H1 (cell line): ENCODE results near the gene RNF114. TPM values are rescaled to one million over a fixed set of nuclear protein-coding genes. Genes with fewer than 3 reads are reported as not detected.

Experiments
- CTCF ChIA-PET: fragments of 300-600 bp; sonication (Branson Sonifier 250); formaldehyde crosslinking; loops from one replicate; lab custom pipeline; 2021; ENCODE audit not compliant: partially characterized antibody; lab: Charles Lee
- POLR2A ChIA-PET: fragments of 300-600 bp; sonication (Branson Sonifier 250); formaldehyde crosslinking; loops from one replicate; lab custom pipeline; 2021; ENCODE audit warnings: inconsistent platforms; ENCODE audit not compliant: partially characterized antibody; lab: Charles Lee
- DNase-seq, 2 experiments: peaks; one replicate each; pipeline versions ENCODE4 v3.0.0 to v3.0.0-alpha.2; 2010 to 2022; ENCODE audit warnings: low spot score in 2 of 2, low read depth in 1 of 2, mixed read lengths in 1 of 2
- FAIRE-seq: peaks from 2 replicates; lab custom pipeline; 2011; peaks lifted over from hg19 to GRCh38; lab: Jason Lieb, UNC
- H2AFZ ChIP-seq: 2 replicates; pipeline ENCODE4 v1.8.1; 2012; ENCODE audit warnings: low read length, inconsistent platforms
- H2AK5ac ChIP-seq: 2 replicates; pipeline ENCODE4 v1.6.1; 2013; ENCODE audit warnings: low read depth, low read length
- H2BK120ac ChIP-seq: replicated peaks from 2 replicates; pipeline ENCODE3; 2013; ENCODE audit warnings: low read depth, low read length, inconsistent platforms
- H2BK12ac ChIP-seq: 2 replicates; pipeline ENCODE4 v1.6.1; 2013; ENCODE audit warnings: low read depth, low read length
- H2BK15ac ChIP-seq: 2 replicates; pipeline ENCODE4 v1.6.1; 2013; ENCODE audit warnings: low read length
- H2BK20ac ChIP-seq: 2 replicates; pipeline ENCODE4 v1.6.1; 2013; ENCODE audit warnings: low read length
- H2BK5ac ChIP-seq: 2 replicates; pipeline ENCODE4 v1.6.1; 2013; ENCODE audit warnings: low read depth, low read length
- H3K14ac ChIP-seq: 2 replicates; pipeline ENCODE4 v1.6.1; 2013; ENCODE audit warnings: inconsistent platforms; ENCODE audit not compliant: insufficient read length
- H3K18ac ChIP-seq: 2 replicates; pipeline ENCODE4 v1.6.1; 2013; ENCODE audit warnings: low read length; ENCODE audit errors: extremely low read depth
- H3K23ac ChIP-seq: 2 replicates; pipeline ENCODE4 v1.6.1; 2013; ENCODE audit warnings: inconsistent platforms; ENCODE audit not compliant: insufficient read length
- H3K23me2 ChIP-seq: 2 replicates; pipeline ENCODE4 v1.6.1; 2013; ENCODE audit warnings: low read depth, low read length
- H3K27ac ChIP-seq: 2 replicates; pipeline ENCODE4 v1.6.1; 2011; ENCODE audit warnings: low read depth, low read length, inconsistent platforms
- H3K27me3 ChIP-seq, 4 experiments: replicated peaks in 1 of 4; 1 replicate in 1 of 4; 2 replicates in 3 of 4; pipeline versions ENCODE4 v1.6.1 to v1.8.1; 2011 to 2013; ENCODE audit warnings: low read length in 3 of 4, mild to moderate bottlenecking in 3 of 4, inconsistent platforms in 2 of 4, mixed read lengths in 2 of 4, moderate library complexity in 1 of 4; ENCODE audit not compliant: control insufficient read depth in 3 of 4, insufficient read depth in 3 of 4; ENCODE audit errors: extremely low read depth in 1 of 4
- H3K36me3 ChIP-seq, 4 experiments: 2 replicates each; pipeline versions ENCODE4 v1.6.1 to v1.8.1; 2011 to 2013; ENCODE audit warnings: mild to moderate bottlenecking in 4 of 4, low read length in 3 of 4, moderate library complexity in 2 of 4, control low read depth in 1 of 4, inconsistent platforms in 1 of 4; ENCODE audit not compliant: insufficient read depth in 4 of 4, control insufficient read depth in 2 of 4
- H3K4ac ChIP-seq: replicated peaks from 2 replicates; pipeline ENCODE3; 2013; ENCODE audit warnings: low read length, low read depth, mixed read lengths, inconsistent platforms; ENCODE audit not compliant: insufficient read length
- H3K4me1 ChIP-seq, 4 experiments: replicated peaks in 1 of 4; 1 replicate in 1 of 4; 2 replicates in 3 of 4; pipeline versions ENCODE4 v1.6.1 to v1.8.1; 2011 to 2013; ENCODE audit warnings: low read length in 3 of 4, inconsistent platforms in 2 of 4, mixed read lengths in 1 of 4; ENCODE audit not compliant: insufficient read depth in 4 of 4, control insufficient read depth in 3 of 4
- H3K4me2 ChIP-seq, 2 experiments: 2 replicates each; pipeline versions ENCODE4 v1.6.1 to v1.8.1; 2011 to 2013; ENCODE audit warnings: low read depth in 2 of 2, low read length in 2 of 2, control low read depth in 1 of 2, inconsistent platforms in 1 of 2, mild to moderate bottlenecking in 1 of 2; ENCODE audit not compliant: insufficient read depth in 1 of 2
- H3K4me3 ChIP-seq, 4 experiments: fragments of 200-600, 300-600 bp in 1 of 4; sonication (generic), shearing (Covaris generic), sonication (Bioruptor Twin) in 1 of 4; 2 replicates each; pipeline versions ENCODE4 v1.5.1 to v1.8.1; 2011 to 2016; ENCODE audit warnings: low read length in 4 of 4, low read depth in 3 of 4, control low read depth in 2 of 4, inconsistent platforms in 2 of 4, mild to moderate bottlenecking in 2 of 4, mixed read lengths in 1 of 4, moderate library complexity in 1 of 4; ENCODE audit not compliant: insufficient read depth in 2 of 4; ENCODE audit errors: extremely low read depth in 1 of 4
- H3K56ac ChIP-seq: replicated peaks from 2 replicates; pipeline ENCODE3; 2013; ENCODE audit warnings: low read depth, mild to moderate bottlenecking, mixed read lengths, low read length, inconsistent platforms; ENCODE audit not compliant: insufficient read length
- H3K79me1 ChIP-seq: 2 replicates; pipeline ENCODE4 v1.6.1; 2013; ENCODE audit warnings: low read depth, low read length, control low read depth
- H3K79me2 ChIP-seq, 2 experiments: 2 replicates each; pipeline versions ENCODE4 v1.6.1 to v1.8.1; 2012 to 2013; ENCODE audit warnings: low read length in 2 of 2, mild to moderate bottlenecking in 2 of 2, inconsistent platforms in 1 of 2; ENCODE audit not compliant: insufficient read depth in 2 of 2, control insufficient read depth in 1 of 2
- H3K9ac ChIP-seq, 4 experiments: replicated peaks in 1 of 4; 1 replicate in 1 of 4; 2 replicates in 3 of 4; pipeline versions ENCODE4 v1.6.1 to v1.8.1; 2011 to 2013; ENCODE audit warnings: low read depth in 3 of 4, low read length in 3 of 4, control low read depth in 2 of 4, mild to moderate bottlenecking in 2 of 4, moderate library complexity in 2 of 4, inconsistent platforms in 1 of 4; ENCODE audit errors: extremely low read depth in 1 of 4
- H3K9me3 ChIP-seq, 2 experiments: 2 replicates each; pipeline versions ENCODE4 v1.6.1 to v1.8.1; 2012 to 2013; ENCODE audit warnings: mild to moderate bottlenecking in 2 of 2, moderate library complexity in 2 of 2, control low read depth in 1 of 2, inconsistent platforms in 1 of 2, low read depth in 1 of 2, low read length in 1 of 2, mixed read lengths in 1 of 2; ENCODE audit not compliant: insufficient read depth in 2 of 2
- H4K20me1 ChIP-seq, 2 experiments: replicated peaks in 1 of 2; 2 replicates each; pipeline versions ENCODE3 to v1.8.1; 2011 to 2013; ENCODE audit warnings: inconsistent platforms in 2 of 2, low read length in 2 of 2, mild to moderate bottlenecking in 1 of 2; ENCODE audit not compliant: insufficient read depth in 2 of 2, control insufficient read depth in 1 of 2
- H4K5ac ChIP-seq: 2 replicates; pipeline ENCODE4 v1.6.1; 2013; ENCODE audit warnings: low read length, low read depth, mixed read lengths, inconsistent platforms; ENCODE audit not compliant: insufficient read length
- H4K8ac ChIP-seq: 2 replicates; pipeline ENCODE4 v1.8.0; 2013; ENCODE audit warnings: mild to moderate bottlenecking, moderate library complexity, low read length, inconsistent platforms; ENCODE audit not compliant: insufficient read depth; ENCODE audit errors: extremely low read depth
- H4K91ac ChIP-seq: replicated peaks from 2 replicates; pipeline ENCODE3; 2013; ENCODE audit warnings: low read length, mixed read lengths, inconsistent platforms; ENCODE audit not compliant: insufficient read length
- ASH2L ChIP-seq: fragments of 200-600, 300-600 bp; sonication (generic); IDR thresholded peaks from one replicate; pipeline ENCODE4 v1.7.1; 2017; ENCODE audit warnings: low read length
- BCL11A ChIP-seq, 2 experiments: IDR thresholded peaks; one replicate each; pipeline ENCODE4 v1.6.1; 2011; ENCODE audit warnings: low read depth in 2 of 2, low read length in 2 of 2, mild to moderate bottlenecking in 2 of 2
- CREB1 ChIP-seq: IDR thresholded peaks from 2 replicates; pipeline ENCODE4 v1.6.1; 2012; ENCODE audit warnings: inconsistent platforms
- KDM1A ChIP-seq: fragments of 200-600, 300-600 bp; sonication (generic); IDR thresholded peaks from 2 replicates; pipeline ENCODE4 v1.7.1; 2016; ENCODE audit warnings: mild to moderate bottlenecking, low read length, borderline replicate concordance
- KDM5A ChIP-seq: fragments of 200-600 bp; IDR thresholded peaks from 2 replicates; pipeline ENCODE4 v1.7.1; 2012; ENCODE audit warnings: mild to moderate bottlenecking, low read length, inconsistent platforms, mixed read lengths
- MAFK ChIP-seq: IDR thresholded peaks from 2 replicates; pipeline ENCODE4 v1.6.1; 2012; ENCODE audit warnings: low read depth, mild to moderate bottlenecking, improper control_type of control experiment, low read length
- POU5F1 ChIP-seq: IDR thresholded peaks from 2 replicates; pipeline ENCODE4 v1.6.1; 2011; ENCODE audit warnings: low read depth, mild to moderate bottlenecking, low read length, moderate library complexity
- SIX5 ChIP-seq: IDR thresholded peaks from 2 replicates; pipeline ENCODE4 v1.6.1; 2011; ENCODE audit warnings: mild to moderate bottlenecking, low read depth, low read length
- SP2 ChIP-seq: IDR thresholded peaks from 2 replicates; pipeline ENCODE4 v1.6.1; 2012; ENCODE audit warnings: mild to moderate bottlenecking, low read length, inconsistent platforms
- SUZ12 ChIP-seq: fragments of 200-600 bp; sonication (generic); IDR thresholded peaks from 2 replicates; pipeline ENCODE4 v1.6.1; 2012; ENCODE audit warnings: mild to moderate bottlenecking, inconsistent platforms, low read length, moderate library complexity, mixed read lengths
- TAF7 ChIP-seq: optimal IDR thresholded peaks from 2 replicates; pipeline ENCODE3; 2011; ENCODE audit warnings: low read depth, mild to moderate bottlenecking, inconsistent platforms, low read length, moderate library complexity, borderline replicate concordance
- YY1 ChIP-seq: IDR thresholded peaks from 2 replicates; pipeline ENCODE4 v1.6.1; 2011; ENCODE audit warnings: low read depth, mild to moderate bottlenecking, low read length
- WGBS, 2 experiments: shearing (Covaris generic) in 1 of 2; methylation state at CpG; one replicate each; pipeline versions ENCODE4 v1.1.6 to v1.1.7; 2013 to 2015; ENCODE audit warnings: low lambda C conversion rate in 2 of 2, mixed read lengths in 2 of 2, inconsistent platforms in 1 of 2, low coverage in 1 of 2, missing lambda C conversion rate in 1 of 2; ENCODE audit not compliant: insufficient replicate concordance in 2 of 2, insufficient coverage in 1 of 2, insufficient read length in 1 of 2; ENCODE audit errors: extremely low coverage in 1 of 2, missing lambda C conversion rate in 1 of 2; 5-methylcytosine and 5-hydroxymethylcytosine counted together
- polyA plus RNA-seq, 7 experiments: library from polyadenylated mRNA; depleted of rRNA in 3 of 7; stranded (reverse) in 5 of 7; unstranded in 2 of 7; fragments of >200 nt in 5 of 7; fragments of 200-250 nt in 2 of 7; gene quantifications; 1 replicate in 5 of 7; 2 replicates in 1 of 7; 4 replicates in 1 of 7; pipeline versions ENCODE4 v1.2.1 to v1.2.3, GENCODE V29; 2011 to 2013; ENCODE audit warnings: missing spikeins in 2 of 7, mixed read lengths in 2 of 7
- total RNA-seq: library from RNA; stranded (reverse); fragmentation: NEBNext Ultra II Directional; extraction: Animal tissue kit (Norgen Biotek cat#: 25700); gene quantifications from 2 replicates; pipeline ENCODE4 v1.2.1, GENCODE V29; 2021
- TF ChIP-seq, protein P1 (sequence below): IDR thresholded peaks from 2 replicates; pipeline ENCODE4 v1.6.1; 2012; ENCODE audit warnings: inconsistent platforms

RNF114 gene
- total and polyA plus RNA-seq, 2 of the 8 experiments (the other 6 are each of a cell fraction or from before 2014, with no cell fraction given) = 81.7 to 89.9 TPM

DNA sequence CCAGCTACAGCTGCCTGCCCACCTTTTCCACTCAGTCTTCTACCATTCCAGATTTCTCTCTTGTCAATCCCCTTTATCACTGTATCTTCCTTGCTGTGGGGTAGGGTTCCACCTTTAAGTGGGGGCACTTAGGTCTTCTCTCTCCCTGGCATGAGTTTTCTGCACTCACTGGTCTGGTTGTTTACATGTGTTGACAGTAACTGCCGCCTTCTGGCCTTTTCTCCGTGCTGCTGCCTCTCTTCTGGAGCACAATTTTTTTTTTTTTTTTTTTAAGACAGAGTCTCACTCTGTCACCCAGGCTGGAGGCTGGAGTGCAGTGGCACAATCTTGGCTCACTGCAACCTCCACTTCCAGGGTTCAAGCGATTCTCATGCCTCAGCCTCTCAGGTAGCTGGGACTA lies 12.0 kb downstream of the RNF114 start:
- Histone ChIP-seq H2BK12ac (no peak overlapping the region), H3K4ac (no peak overlapping the region), H3K4me3 (no peak overlapping the region), H3K56ac (no peak overlapping the region), H3K23me2 (no peaks in the 10 kb centered on the region), H3K79me2 (peaks cover 0 to 11% of the 10 kb centered on the region in 2 experiments; a peak in 2 of 4 replicates), H3K4me1 (no peaks in the 10 kb centered on the region), H3K14ac (no peak overlapping the region), H2BK15ac (no peak overlapping the region), H4K91ac (no peak overlapping the region), H4K5ac (no peak overlapping the region), H3K79me1 (peaks cover 6% of the 10 kb centered on the region; the same call in 1 of the 2 replicates), H3K18ac (no peak overlapping the region), H4K20me1 (peaks cover under 1 to 9% of the 10 kb centered on the region in 2 experiments), H3K9me3 (no peaks in the 10 kb centered on the region), H4K8ac (no peak overlapping the region), H2AK5ac (no peak overlapping the region), H3K4me2 (no peak overlapping the region), H3K23ac (no peak overlapping the region), H2BK5ac (no peak overlapping the region), H3K36me3 (peaks cover 26 to 77% (median 47%) of the 10 kb centered on the region in 4 experiments), H2AFZ (no peak overlapping the region), H3K27ac (no peak overlapping the region), H2BK120ac (no peak overlapping the region), H3K27me3 (no peaks in the 10 kb centered on the region), H2BK20ac (no peak overlapping the region), H3K9ac (no peak overlapping the region)
- POLR2A ChIA-PET = no interaction called here
- WGBS, 2 experiments = 98% methylated on average over 3 of the region's 3 CpGs; no CpG with 5 or more reads in 1 of the 2 experiments
- TF ChIP-seq BCL11A (IDR thresholded peaks at IDR 0.05; ENCODE audit: low read depth in 2 of 2, low read length in 2 of 2) = no peak
- TF ChIP-seq TAF7 = no peak
- TF ChIP-seq POU5F1 = no peak
- no peak for TF ChIP-seq SIX5
- no peak for TF ChIP-seq SP2
- no peak for TF ChIP-seq SUZ12
- TF ChIP-seq KDM5A = no peak
- TF ChIP-seq MAFK = no peak
- TF ChIP-seq ASH2L = no peak
- no peak for TF ChIP-seq CREB1
- no peak for TF ChIP-seq YY1
- TF ChIP-seq, protein P1, sequence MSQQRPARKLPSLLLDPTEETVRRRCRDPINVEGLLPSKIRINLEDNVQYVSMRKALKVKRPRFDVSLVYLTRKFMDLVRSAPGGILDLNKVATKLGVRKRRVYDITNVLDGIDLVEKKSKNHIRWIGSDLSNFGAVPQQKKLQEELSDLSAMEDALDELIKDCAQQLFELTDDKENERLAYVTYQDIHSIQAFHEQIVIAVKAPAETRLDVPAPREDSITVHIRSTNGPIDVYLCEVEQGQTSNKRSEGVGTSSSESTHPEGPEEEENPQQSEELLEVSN = no peak
- TF ChIP-seq KDM1A = no peak
- no peak for FAIRE-seq
- CTCF ChIA-PET = no interaction called here
- no peak for DNase-seq
